ENCODE measurements around the gene CPN1. TPM values are rescaled to one million over a fixed set of nuclear protein-coding genes. Genes with fewer than 3 reads are reported as not detected.

Gene CPN1
- total RNA-seq, 3 donors from 2014 or later (not counting 1 experiment from before 2014, with no cell fraction given), result not detected

- peak overlapping the region; percentile 79 for H3K4me3 Mint-ChIP-seq
- WGBS (ENCODE audit: insufficient coverage), result 94% methylated on average over 3 of the region's 5 CpGs
- no peaks in the 10 kb centered on the region for H3K9me3 ChIP-seq (ENCODE audit: control insufficient read depth, insufficient read depth, low read length)
Measured at GRCh38 chr10:99994801-99995200, 86.9 kb downstream of the CPN1 start.

GRCh38 chr10:99993701-99994689 is 87.7 kb downstream of the CPN1 start:
- DNase-seq, result peak; percentile 50 to 72
- Histone ChIP-seq H3K27me3 (ENCODE audit: control insufficient read depth, insufficient read depth, low read length) (no peaks in the 10 kb centered on the region), H3K9me3 (ENCODE audit: control insufficient read depth, insufficient read depth, low read length) (no peaks in the 10 kb centered on the region), H3K4me1 (ENCODE audit: control insufficient read depth, insufficient read depth, low read length) (peaks cover 14% of the 10 kb centered on the region), H3K4me3 (ENCODE audit: low read length) (no peak overlapping the region), H3K27ac (ENCODE audit: low read length) (peak overlapping the region; percentile 76), H3K36me3 (ENCODE audit: control insufficient read depth, insufficient read depth, low read length) (no peaks in the 10 kb centered on the region)
- H3K27ac Mint-ChIP-seq, result peak overlapping the region; percentile 83 to 91
- no peaks in the 10 kb centered on the region for H3K27me3 Mint-ChIP-seq (ENCODE audit: low read depth in 2 of 2)
- 30% methylated on average over 8 of the region's 8 CpGs for WGBS (ENCODE audit: insufficient coverage)
- no peaks in the 10 kb centered on the region for H3K9me3 Mint-ChIP-seq
- H3K36me3 Mint-ChIP-seq, result no peaks in the 10 kb centered on the region
- TF ChIP-seq CTCF (IDR thresholded peaks at IDR 0.05), result no peak
- H3K4me1 Mint-ChIP-seq, result peaks cover 33 to 35% of the 10 kb centered on the region in 2 donors
- intact Hi-C loops (cut with micrococcal nuclease), result loop anchor here (1.0 kb wide), 1 partner anchor 15 kb away; the partner anchor contains the start of gene DNMBP
- peak; percentile 91 to 93 (median 92) for ATAC-seq
- peak overlapping the region; percentile 79 for H3K4me3 Mint-ChIP-seq

More at GRCh38 chr10:99994801-99995200, 86.9 kb downstream of the CPN1 start:
- no peak for TF ChIP-seq CTCF (IDR thresholded peaks at IDR 0.05)
- intact Hi-C loops (cut with micrococcal nuclease), result loop anchor here (1.0 kb wide), 1 partner anchor 14 kb away; the partner anchor contains the start of gene DNMBP
- Histone ChIP-seq H3K36me3 (ENCODE audit: control insufficient read depth, insufficient read depth, low read length) (no peaks in the 10 kb centered on the region), H3K4me1 (ENCODE audit: control insufficient read depth, insufficient read depth, low read length) (peaks cover 14% of the 10 kb centered on the region), H3K27ac (ENCODE audit: low read length) (peak overlapping the region; percentile 76), H3K27me3 (ENCODE audit: control insufficient read depth, insufficient read depth, low read length) (no peaks in the 10 kb centered on the region), H3K4me3 (ENCODE audit: low read length) (no peak overlapping the region)
- Mint-ChIP-seq H3K27me3 (ENCODE audit: low read depth in 2 of 2) (no peaks in the 10 kb centered on the region), H3K4me1 (peaks cover 37 to 38% of the 10 kb centered on the region in 2 donors), H3K9me3 (no peaks in the 10 kb centered on the region), H3K27ac (peak overlapping the region; percentile 83 to 91), H3K36me3 (no peaks in the 10 kb centered on the region)
- ATAC-seq (no peak), DNase-seq (no peak)

Other genes starting within 250 kb of the CPN1 start
- 10 to 100 TPM; 13.8 to 15.4 (median 14.4) TPM for gene DNMBP, start 71.9 kb downstream of the CPN1 start, total RNA-seq
- 1 to 10 TPM; 3.9 to 6.9 (median 5.1) TPM for gene ERLIN1, start 104.2 kb upstream of the CPN1 start, total RNA-seq
- gene CHUK, start 147.7 kb upstream of the CPN1 start, total RNA-seq, result 10 to 100 TPM; 23.7 to 33.6 (median 33.3) TPM
- gene CWF19L1, start 185.8 kb upstream of the CPN1 start, total RNA-seq, result 10 to 100 TPM; 52.5 to 58.0 (median 54.8) TPM
- gene BLOC1S2, start 204.8 kb upstream of the CPN1 start, total RNA-seq, result 10 to 100 TPM; 36.7 to 63.7 (median 60.4) TPM
- not detected for gene PKD2L1, start 248.4 kb upstream of the CPN1 start, total RNA-seq